ENCODE measurements around the gene HSD17B13.

DNA sequence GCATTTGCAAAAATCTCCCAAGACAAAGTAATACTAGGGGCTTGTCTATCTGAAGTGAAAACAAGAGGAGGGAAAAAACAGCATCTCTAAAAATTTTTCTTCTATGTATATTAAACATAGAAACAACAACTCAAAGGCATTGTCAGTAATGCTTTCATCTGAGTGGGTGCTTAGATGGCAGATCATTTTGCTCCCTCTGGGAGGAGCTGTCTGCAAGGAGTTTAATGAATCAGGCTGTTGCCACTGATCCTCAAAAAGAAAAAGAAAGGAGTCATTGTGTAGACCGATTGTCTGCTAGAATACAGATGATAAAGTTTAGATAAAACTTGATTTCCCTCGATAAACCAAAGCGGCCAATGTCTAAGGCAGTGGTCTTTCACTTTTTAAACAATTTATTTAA is 52.5 kb downstream of the HSD17B13 start:
- TF ChIP-seq, protein P1, sequence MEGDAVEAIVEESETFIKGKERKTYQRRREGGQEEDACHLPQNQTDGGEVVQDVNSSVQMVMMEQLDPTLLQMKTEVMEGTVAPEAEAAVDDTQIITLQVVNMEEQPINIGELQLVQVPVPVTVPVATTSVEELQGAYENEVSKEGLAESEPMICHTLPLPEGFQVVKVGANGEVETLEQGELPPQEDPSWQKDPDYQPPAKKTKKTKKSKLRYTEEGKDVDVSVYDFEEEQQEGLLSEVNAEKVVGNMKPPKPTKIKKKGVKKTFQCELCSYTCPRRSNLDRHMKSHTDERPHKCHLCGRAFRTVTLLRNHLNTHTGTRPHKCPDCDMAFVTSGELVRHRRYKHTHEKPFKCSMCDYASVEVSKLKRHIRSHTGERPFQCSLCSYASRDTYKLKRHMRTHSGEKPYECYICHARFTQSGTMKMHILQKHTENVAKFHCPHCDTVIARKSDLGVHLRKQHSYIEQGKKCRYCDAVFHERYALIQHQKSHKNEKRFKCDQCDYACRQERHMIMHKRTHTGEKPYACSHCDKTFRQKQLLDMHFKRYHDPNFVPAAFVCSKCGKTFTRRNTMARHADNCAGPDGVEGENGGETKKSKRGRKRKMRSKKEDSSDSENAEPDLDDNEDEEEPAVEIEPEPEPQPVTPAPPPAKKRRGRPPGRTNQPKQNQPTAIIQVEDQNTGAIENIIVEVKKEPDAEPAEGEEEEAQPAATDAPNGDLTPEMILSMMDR (IDR thresholded peaks at IDR 0.05): peak; percentile 66
- TF ChIP-seq PBX3 (IDR thresholded peaks at IDR 0.05): no peak
- no peak for TF ChIP-seq CHD2 (IDR thresholded peaks at IDR 0.05; ENCODE audit: low read length, partially characterized antibody)
- no peak for TF ChIP-seq MAX (IDR thresholded peaks at IDR 0.05; ENCODE audit: low read depth)
- no peak for TF ChIP-seq EP300 (IDR thresholded peaks at IDR 0.05; ENCODE audit: borderline replicate concordance in 1 of 2, low read depth in 1 of 2, low read length in 1 of 2)
- TF ChIP-seq YY1 (IDR thresholded peaks at IDR 0.05; ENCODE audit: low read depth): no peak
- no peak for TF ChIP-seq FOXJ3 (CRISPR knock-in tag; IDR thresholded peaks at IDR 0.05)
- no peak for TF ChIP-seq MEF2A (IDR thresholded peaks at IDR 0.05; ENCODE audit: borderline replicate concordance, low read depth)
- TF ChIP-seq ELF1 (IDR thresholded peaks at IDR 0.05): no peak
- no peak for TF ChIP-seq NFIC (IDR thresholded peaks at IDR 0.05; ENCODE audit: borderline replicate concordance)
- no peak for TF ChIP-seq POLR2AphosphoS5 (IDR thresholded peaks at IDR 0.05; ENCODE audit: low read depth, low read length)
- TF ChIP-seq TAF1 (IDR thresholded peaks at IDR 0.05; ENCODE audit: borderline replicate concordance, low read depth, low read length): no peak
- TF ChIP-seq RCOR1 (IDR thresholded peaks at IDR 0.05; ENCODE audit: low read length): no peak
